HG03558 (cell line): ENCODE measurements around the gene TRAPPC5.

ENCODE experiments used
- ATAC-seq: cut with Tn5 transposase; IDR thresholded peaks from one replicate; pipeline ENCODE4 v1.9.1; 2021; ENCODE audit warnings: moderate number of reproducible peaks; ENCODE audit not compliant: unreplicated experiment; ENCODE audit errors: extremely low read depth

Gene TRAPPC5

GRCh38 chr19:7698583-7698982 lies 17.9 kb downstream of the TRAPPC5 start:
- ATAC-seq = no peak

GRCh38 chr19:7699003-7699402 lies 18.4 kb downstream of the TRAPPC5 start:
- ATAC-seq = no peak

- no peak for ATAC-seq
Observed at GRCh38 chr19:7699417-7700401, 19.1 kb downstream of the TRAPPC5 start.

GRCh38 chr19:7701049-7701653 lies 20.5 kb downstream of the TRAPPC5 start:
- ATAC-seq = no peak

- no peak for ATAC-seq
Observed at GRCh38 chr19:7701654-7702457, 21.2 kb downstream of the TRAPPC5 start, which contains the start of gene FCER2. TSS of gene FCER2 (minus strand) at chr19:7702131. CDS start at chr19:7699760, 2,371 bp downstream.

GRCh38 chr19:7703332-7703731 lies 22.7 kb downstream of the TRAPPC5 start:
- ATAC-seq = no peak

GRCh38 chr19:7704280-7705060 lies 23.8 kb downstream of the TRAPPC5 start:
- ATAC-seq = no peak

- no peak for ATAC-seq
Observed at GRCh38 chr19:7705387-7706187, 25.0 kb downstream of the TRAPPC5 start.

GRCh38 chr19:7706188-7706954 lies 25.7 kb downstream of the TRAPPC5 start:
- ATAC-seq = no peak

- ATAC-seq = no peak
Observed at GRCh38 chr19:7706955-7707456, 26.4 kb downstream of the TRAPPC5 start.

GRCh38 chr19:7709932-7710460 lies 29.4 kb downstream of the TRAPPC5 start:
- ATAC-seq = no peak

GRCh38 chr19:7710616-7711015 lies 30.0 kb downstream of the TRAPPC5 start:
- ATAC-seq = no peak

- ATAC-seq = no peak
Observed at GRCh38 chr19:7715671-7716070, 35.0 kb downstream of the TRAPPC5 start.

- no peak for ATAC-seq
Observed at GRCh38 chr19:7716762-7717161, 36.1 kb downstream of the TRAPPC5 start.

GRCh38 chr19:7718668-7719067 lies 38.0 kb downstream of the TRAPPC5 start:
- ATAC-seq = no peak

- ATAC-seq = no peak
Observed at GRCh38 chr19:7720351-7720750, 39.7 kb downstream of the TRAPPC5 start.

- no peak for ATAC-seq
Observed at GRCh38 chr19:7722231-7722651, 41.6 kb downstream of the TRAPPC5 start.

- no peak for ATAC-seq
Observed at GRCh38 chr19:7725791-7726190, 45.2 kb downstream of the TRAPPC5 start.
